Measurements from ENCODE around the gene ART1.

ART1 gene

GRCh38 chr11:3658252-3658651 lies 13.3 kb downstream of the ART1 start:
- DNase-seq (ENCODE audit: low read depth) = no peak
- TF ChIP-seq CTCF (IDR thresholded peaks at IDR 0.05; ENCODE audit: insufficient read depth, low read depth, low read length, missing control alignments) = no peak
- no peak overlapping the region for H3K4me3 ChIP-seq (ENCODE audit: low read depth, low read length)

DNA sequence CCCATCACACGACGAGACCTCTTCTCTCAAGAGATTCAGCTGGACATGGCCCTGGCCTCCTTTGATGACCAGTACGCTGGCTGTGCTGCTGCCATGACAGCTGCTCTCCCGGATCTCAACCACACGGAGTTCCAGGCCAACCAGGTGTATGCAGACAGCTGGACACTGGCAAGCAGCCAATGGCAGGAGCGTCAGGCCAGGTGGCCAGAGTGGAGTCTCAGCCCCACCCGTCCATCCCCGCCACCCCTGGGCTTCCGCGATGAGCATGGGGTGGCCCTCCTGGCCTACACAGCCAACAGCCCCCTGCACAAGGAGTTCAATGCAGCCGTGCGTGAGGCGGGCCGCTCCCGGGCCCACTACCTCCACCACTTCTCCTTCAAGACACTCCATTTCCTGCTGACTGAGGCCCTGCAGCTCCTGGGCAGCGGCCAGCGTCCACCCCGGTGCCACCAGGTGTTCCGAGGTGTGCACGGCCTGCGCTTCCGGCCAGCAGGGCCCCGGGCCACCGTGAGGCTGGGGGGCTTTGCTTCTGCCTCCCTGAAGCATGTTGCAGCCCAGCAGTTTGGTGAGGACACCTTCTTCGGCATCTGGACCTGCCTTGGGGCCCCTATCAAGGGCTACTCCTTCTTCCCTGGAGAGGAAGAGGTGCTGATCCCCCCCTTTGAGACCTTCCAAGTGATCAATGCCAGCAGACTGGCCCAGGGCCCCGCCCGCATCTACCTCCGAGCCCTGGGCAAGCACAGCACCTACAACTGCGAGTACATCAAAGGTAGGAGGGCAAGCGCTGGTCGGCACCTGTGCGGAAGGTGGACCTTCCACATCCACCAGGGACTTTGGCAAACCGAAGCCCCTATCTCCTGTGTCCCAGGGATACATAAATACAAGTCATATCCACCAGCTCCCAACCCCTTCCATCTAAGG lies 14.9 kb downstream of the ART1 start:
- H3K4me3 ChIP-seq (ENCODE audit: low read depth, low read length) = no peak overlapping the region
- no peak for DNase-seq (ENCODE audit: low read depth)
- no peak for TF ChIP-seq CTCF (IDR thresholded peaks at IDR 0.05; ENCODE audit: insufficient read depth, low read depth, low read length, missing control alignments)

GRCh38 chr11:3660960-3661359 lies 16.0 kb downstream of the ART1 start:
- no peak overlapping the region for H3K4me3 ChIP-seq (ENCODE audit: low read depth, low read length)
- no peak for DNase-seq (ENCODE audit: low read depth)
- TF ChIP-seq CTCF (IDR thresholded peaks at IDR 0.05; ENCODE audit: insufficient read depth, low read depth, low read length, missing control alignments) = no peak

GRCh38 chr11:3662856-3663255 lies 17.9 kb downstream of the ART1 start:
- no peak for TF ChIP-seq CTCF (IDR thresholded peaks at IDR 0.05; ENCODE audit: insufficient read depth, low read depth, low read length, missing control alignments)
- no peak for DNase-seq (ENCODE audit: low read depth)
- H3K4me3 ChIP-seq (ENCODE audit: low read depth, low read length) = no peak overlapping the region

DNA sequence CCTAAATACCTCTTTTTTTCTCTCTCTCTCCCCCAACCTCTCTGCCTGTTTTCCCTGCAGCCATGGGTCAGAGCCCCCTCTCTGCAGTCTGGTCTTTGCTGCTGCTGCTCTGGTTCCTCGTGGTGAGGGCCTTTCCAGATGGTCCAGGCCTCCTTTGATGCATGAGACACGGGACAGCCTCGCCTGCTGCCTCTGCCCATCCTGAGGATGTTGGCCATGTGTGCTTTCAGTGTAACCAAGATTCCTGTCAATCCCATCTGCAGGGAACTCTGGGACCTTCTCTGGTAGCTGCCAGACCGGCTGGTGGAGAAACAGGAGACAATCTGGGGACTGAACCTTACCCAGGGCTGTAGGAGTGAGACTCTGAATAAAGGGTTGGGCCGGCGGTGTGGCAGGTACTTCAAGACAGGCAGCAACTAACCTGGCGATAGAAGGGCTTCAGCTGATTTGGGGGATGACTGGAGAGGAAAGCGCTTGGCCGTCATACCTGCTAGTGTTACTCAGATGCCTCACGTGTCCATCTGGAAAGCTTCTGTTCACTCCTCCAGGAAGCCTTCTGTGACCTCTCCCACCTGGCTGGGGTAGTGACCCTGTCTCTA lies 19.2 kb downstream of the ART1 start:
- no peak for DNase-seq (ENCODE audit: low read depth)
- no peak for TF ChIP-seq CTCF (IDR thresholded peaks at IDR 0.05; ENCODE audit: insufficient read depth, low read depth, low read length, missing control alignments)
- no peak overlapping the region for H3K4me3 ChIP-seq (ENCODE audit: low read depth, low read length)

- H3K4me3 ChIP-seq (ENCODE audit: low read depth, low read length) = no peak overlapping the region
- no peak for TF ChIP-seq CTCF (IDR thresholded peaks at IDR 0.05; ENCODE audit: insufficient read depth, low read depth, low read length, missing control alignments)
- no peak for DNase-seq (ENCODE audit: low read depth)
These were observed 20.6 kb downstream of the ART1 start for GRCh38 chr11:3665336-3666022.

Data from GM12865 (cell line).